ENCODE measurements around the gene ETFA.
"Not testable (repeated sequence)": the region's sequence is repeated elsewhere in the genome, so short reads cannot be mapped to it uniquely, and the experiment has no call there.

The ETFA gene

DNA sequence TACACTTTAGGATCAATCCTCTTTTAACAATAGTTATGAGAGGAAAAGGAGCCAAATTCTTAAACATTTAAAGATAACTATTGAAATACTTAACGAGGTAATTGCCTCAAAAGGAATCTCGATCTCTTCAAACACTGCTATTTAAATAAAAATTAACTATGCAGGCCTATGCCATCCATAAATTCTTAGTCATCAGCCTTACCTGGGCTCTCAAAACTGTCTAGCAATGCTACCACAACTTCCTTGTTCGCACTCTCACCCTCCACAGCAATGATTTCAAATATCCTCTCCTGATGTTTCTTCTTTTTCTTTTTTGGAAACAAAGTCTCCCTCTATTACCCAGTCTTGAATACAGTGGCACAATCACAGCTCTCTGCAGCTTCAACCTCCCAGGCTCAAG lies 12.3 kb downstream of the ETFA start:
- no peaks in the 10 kb centered on the region for H3K9me3 Mint-ChIP-seq

DNA sequence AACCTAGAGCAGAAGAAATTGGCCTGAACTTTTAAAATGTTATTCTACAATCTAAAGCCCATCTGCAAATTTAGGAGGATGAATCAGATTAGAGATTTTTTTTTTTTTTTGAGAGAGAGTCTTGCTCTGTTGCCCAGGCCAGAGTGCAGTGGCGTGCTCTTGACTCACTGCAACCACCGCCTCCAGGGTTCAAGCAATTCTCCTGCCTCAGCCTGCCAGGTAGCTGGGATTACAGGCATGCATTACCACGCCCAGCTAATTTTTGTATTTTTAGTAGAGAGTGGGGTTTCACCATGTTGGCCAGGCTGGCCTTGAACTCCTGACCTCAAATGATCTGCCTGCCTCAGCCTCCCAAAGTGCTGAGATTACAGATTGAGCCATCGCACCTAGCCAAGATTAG lies 13.3 kb downstream of the ETFA start:
- not testable (repeated sequence) for H3K4me3 Mint-ChIP-seq; H3K27me3 Mint-ChIP-seq (ENCODE audit: low read depth); H3K9me3 Mint-ChIP-seq; H3K4me1 Mint-ChIP-seq; H3K27ac Mint-ChIP-seq
- H3K36me3 Mint-ChIP-seq (ENCODE audit: low read depth), result peaks cover 11% of the 10 kb centered on the region

More for the DNA sequence above, 12.3 kb downstream of the ETFA start:
- TF ChIP-seq, protein P1, sequence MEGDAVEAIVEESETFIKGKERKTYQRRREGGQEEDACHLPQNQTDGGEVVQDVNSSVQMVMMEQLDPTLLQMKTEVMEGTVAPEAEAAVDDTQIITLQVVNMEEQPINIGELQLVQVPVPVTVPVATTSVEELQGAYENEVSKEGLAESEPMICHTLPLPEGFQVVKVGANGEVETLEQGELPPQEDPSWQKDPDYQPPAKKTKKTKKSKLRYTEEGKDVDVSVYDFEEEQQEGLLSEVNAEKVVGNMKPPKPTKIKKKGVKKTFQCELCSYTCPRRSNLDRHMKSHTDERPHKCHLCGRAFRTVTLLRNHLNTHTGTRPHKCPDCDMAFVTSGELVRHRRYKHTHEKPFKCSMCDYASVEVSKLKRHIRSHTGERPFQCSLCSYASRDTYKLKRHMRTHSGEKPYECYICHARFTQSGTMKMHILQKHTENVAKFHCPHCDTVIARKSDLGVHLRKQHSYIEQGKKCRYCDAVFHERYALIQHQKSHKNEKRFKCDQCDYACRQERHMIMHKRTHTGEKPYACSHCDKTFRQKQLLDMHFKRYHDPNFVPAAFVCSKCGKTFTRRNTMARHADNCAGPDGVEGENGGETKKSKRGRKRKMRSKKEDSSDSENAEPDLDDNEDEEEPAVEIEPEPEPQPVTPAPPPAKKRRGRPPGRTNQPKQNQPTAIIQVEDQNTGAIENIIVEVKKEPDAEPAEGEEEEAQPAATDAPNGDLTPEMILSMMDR (IDR thresholded peaks at IDR 0.05; ENCODE audit: unreplicated experiment in 3 of 3), result no peak
- no peak overlapping the region for H3K27ac Mint-ChIP-seq
- no peaks in the 10 kb centered on the region for H3K27me3 Mint-ChIP-seq (ENCODE audit: low read depth)
- H3K4me1 Mint-ChIP-seq, result no peaks in the 10 kb centered on the region
- H3K4me3 Mint-ChIP-seq, result no peak overlapping the region
- H3K36me3 Mint-ChIP-seq (ENCODE audit: low read depth), result peaks cover 2% of the 10 kb centered on the region

DNA sequence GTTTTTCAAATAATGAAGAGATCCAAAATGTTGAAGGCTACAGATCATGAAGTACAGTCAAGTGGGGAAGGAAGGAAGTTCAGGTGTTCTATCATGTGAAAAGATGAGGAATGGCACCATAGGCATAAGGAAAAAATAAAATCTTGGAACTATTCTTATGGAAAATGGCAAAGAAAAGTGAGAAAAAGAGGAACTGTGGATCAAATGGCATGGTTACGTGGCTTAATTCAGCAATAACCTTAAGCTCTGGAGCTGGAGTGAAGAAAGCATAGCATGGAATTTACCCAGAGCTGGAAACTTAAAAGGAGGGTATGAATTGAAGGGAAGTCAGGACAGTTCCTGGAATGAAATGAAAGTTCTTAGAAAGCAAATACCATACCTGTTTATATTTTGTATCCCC lies 14.4 kb downstream of the ETFA start:
- no peak overlapping the region for H3K4me3 Mint-ChIP-seq
- no peaks in the 10 kb centered on the region for H3K27me3 Mint-ChIP-seq (ENCODE audit: low read depth)
- H3K36me3 Mint-ChIP-seq (ENCODE audit: low read depth), result peaks cover 18% of the 10 kb centered on the region
- H3K27ac Mint-ChIP-seq, result no peak overlapping the region
- TF ChIP-seq, protein P1 (IDR thresholded peaks at IDR 0.05; ENCODE audit: unreplicated experiment in 3 of 3), result no peak
- no peaks in the 10 kb centered on the region for H3K9me3 Mint-ChIP-seq
- H3K4me1 Mint-ChIP-seq, result peaks cover 3% of the 10 kb centered on the region

GRCh38 chr15:76294463-76294862 lies 16.8 kb downstream of the ETFA start:
- peaks cover 33% of the 10 kb centered on the region for H3K36me3 Mint-ChIP-seq (ENCODE audit: low read depth)
- H3K9me3 Mint-ChIP-seq; H3K27me3 Mint-ChIP-seq (ENCODE audit: low read depth); H3K4me1 Mint-ChIP-seq; H3K4me3 Mint-ChIP-seq; H3K27ac Mint-ChIP-seq: not testable (repeated sequence)

DNA sequence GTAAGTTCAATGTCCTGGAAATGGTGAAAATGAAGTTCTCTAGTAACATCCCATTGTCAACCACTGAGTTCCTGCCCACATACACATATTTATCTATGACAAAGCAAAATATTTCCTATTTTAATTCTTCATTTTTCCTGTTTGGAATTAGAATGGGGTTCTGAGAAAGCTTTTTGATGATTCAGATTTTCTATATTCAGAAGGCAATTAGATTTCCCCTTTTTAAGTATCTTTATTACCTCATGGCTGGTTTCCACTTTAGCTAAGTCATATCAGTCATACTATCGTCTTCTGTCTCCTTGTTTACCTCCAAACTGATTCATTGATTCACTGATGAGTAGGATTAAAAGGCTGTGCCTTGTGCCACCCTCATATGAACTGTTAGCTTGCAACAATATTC lies 17.9 kb downstream of the ETFA start:
- no peaks in the 10 kb centered on the region for H3K27me3 Mint-ChIP-seq (ENCODE audit: low read depth)
- no peak overlapping the region for H3K4me3 Mint-ChIP-seq
- peaks cover 6% of the 10 kb centered on the region for H3K4me1 Mint-ChIP-seq
- H3K9me3 Mint-ChIP-seq, result no peaks in the 10 kb centered on the region
- H3K36me3 Mint-ChIP-seq (ENCODE audit: low read depth), result peaks cover 34% of the 10 kb centered on the region
- H3K27ac Mint-ChIP-seq, result no peak overlapping the region
- TF ChIP-seq, protein P1 (IDR thresholded peaks at IDR 0.05; ENCODE audit: unreplicated experiment in 3 of 3), result no peak

DNA sequence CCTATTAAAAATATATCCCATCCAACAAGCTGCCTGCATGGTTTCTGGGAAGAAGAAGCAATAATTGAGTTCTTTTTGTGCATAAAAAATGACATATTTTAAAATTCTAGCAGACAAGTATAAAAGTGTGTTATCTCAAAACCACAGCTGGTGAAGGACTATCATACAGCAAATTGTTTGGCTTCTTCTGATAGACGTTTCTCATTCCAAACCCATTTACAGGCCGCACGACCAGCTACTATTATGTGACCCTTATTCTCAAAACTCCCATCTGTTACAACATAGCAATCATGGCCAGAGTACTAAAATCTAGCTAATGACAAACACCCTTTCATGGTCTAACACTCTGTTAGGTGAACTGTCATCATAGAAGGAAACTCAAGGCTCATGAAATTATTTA lies 21.7 kb downstream of the ETFA start:
- Mint-ChIP-seq H3K27me3 (ENCODE audit: low read depth) (no peaks in the 10 kb centered on the region), H3K9me3 (no peaks in the 10 kb centered on the region), H3K36me3 (ENCODE audit: low read depth) (peaks cover 58% of the 10 kb centered on the region), H3K4me1 (peaks cover 6% of the 10 kb centered on the region), H3K27ac (no peak overlapping the region), H3K4me3 (no peak overlapping the region)
- TF ChIP-seq, protein P1 (IDR thresholded peaks at IDR 0.05; ENCODE audit: unreplicated experiment in 3 of 3), result no peak

DNA sequence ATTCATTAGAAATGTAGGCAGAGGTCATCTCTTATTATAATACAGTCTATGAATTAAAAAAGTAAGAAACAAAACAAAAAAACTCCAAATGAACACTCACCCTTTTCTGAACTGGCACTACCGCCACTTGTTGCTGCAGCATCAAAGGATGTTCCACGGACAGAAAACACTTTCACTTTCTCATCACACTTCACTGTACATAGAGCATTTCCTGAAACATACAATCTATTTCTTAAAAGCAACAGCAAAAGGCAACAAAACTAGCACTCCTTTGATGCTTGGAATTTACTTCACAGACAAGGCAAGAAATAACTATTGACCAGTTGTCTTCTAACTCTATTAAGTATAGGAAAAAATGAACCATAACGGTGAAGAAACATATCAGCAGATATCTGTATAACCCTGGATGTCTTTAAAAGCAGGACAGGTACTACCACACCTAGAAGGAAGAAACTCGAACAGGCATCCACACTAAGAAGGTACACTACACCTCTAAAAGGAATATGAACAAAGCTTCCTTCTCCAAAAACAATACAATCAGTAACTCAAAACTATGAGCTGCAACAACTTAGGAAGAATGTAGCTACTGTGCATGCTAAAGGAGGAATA lies 24.9 kb downstream of the ETFA start:
- TF ChIP-seq, protein P1 (IDR thresholded peaks at IDR 0.05; ENCODE audit: unreplicated experiment in 3 of 3), result no peak
- no peaks in the 10 kb centered on the region for H3K27me3 Mint-ChIP-seq (ENCODE audit: low read depth)
- no peak overlapping the region for H3K27ac Mint-ChIP-seq
- no peaks in the 10 kb centered on the region for H3K4me1 Mint-ChIP-seq
- H3K4me3 Mint-ChIP-seq, result no peak overlapping the region
- peaks cover 61% of the 10 kb centered on the region for H3K36me3 Mint-ChIP-seq (ENCODE audit: low read depth)
- H3K9me3 Mint-ChIP-seq, result no peaks in the 10 kb centered on the region

All from nephron (organoid).